Measurements from ENCODE around the gene TOP2A. TPM values are rescaled to one million over a fixed set of nuclear protein-coding genes. Genes with fewer than 3 reads are reported as not detected.

Gene TOP2A
- total RNA-seq, 4 donors from 2014 or later = 0.75 to 8.5 (median 3.7) TPM

GRCh38 chr17:40362696-40363110, 55.0 kb downstream of the TOP2A start:
- no peak for TF ChIP-seq CTCF (IDR thresholded peaks at IDR 0.05; ENCODE audit: low read depth)

- no peak for TF ChIP-seq CTCF (IDR thresholded peaks at IDR 0.05; ENCODE audit: low read depth)
These were observed 55.6 kb downstream of the TOP2A start for GRCh38 chr17:40361925-40362695.

- TF ChIP-seq CTCF (IDR thresholded peaks at IDR 0.05; ENCODE audit: low read depth) = no peak
These were observed 56.4 kb downstream of the TOP2A start for GRCh38 chr17:40361063-40361924.

GRCh38 chr17:40360091-40360490, 57.6 kb downstream of the TOP2A start:
- TF ChIP-seq CTCF (IDR thresholded peaks at IDR 0.05; ENCODE audit: low read depth) = no peak

- no peak for TF ChIP-seq CTCF (IDR thresholded peaks at IDR 0.05; ENCODE audit: low read depth)
These were observed 59.2 kb downstream of the TOP2A start for GRCh38 chr17:40358323-40359038.

- no peak for TF ChIP-seq CTCF (IDR thresholded peaks at IDR 0.05; ENCODE audit: low read depth)
These were observed 60.5 kb downstream of the TOP2A start for GRCh38 chr17:40356990-40357881.
